Measurements from ENCODE around the gene CTCFL.
A peak's percentile ranks its signal among the peaks of the same experiment; 100 is the strongest.

The CTCFL gene

GRCh38 chr20:57524511-57525176 is at the start of gene CTCFL:
CTCFL (minus strand) TSS chr20:57525140; CDS start chr20:57524205, 935 bp downstream.
- no peak for DNase-seq

DNA sequence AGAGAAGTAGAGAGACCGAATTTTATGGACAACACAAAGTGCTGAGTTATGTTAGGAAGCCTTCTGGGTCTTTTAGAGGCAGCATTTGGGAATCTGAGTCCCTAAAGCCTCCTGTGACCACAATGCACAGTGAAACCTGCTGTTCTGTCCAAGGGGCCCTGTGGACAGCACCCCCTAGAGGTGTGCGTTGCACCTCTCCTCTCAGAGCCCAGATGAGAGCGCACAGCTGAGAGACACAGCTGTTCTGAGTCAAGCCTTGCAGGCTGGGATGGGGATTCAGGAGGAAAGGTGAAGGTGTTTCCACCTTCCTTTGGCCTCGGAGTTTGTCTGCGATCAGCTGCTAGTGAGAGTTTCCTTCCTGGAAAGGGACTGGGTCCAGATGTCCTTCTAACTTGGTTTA is 49.0 kb upstream of the CTCFL start:
- DNase-seq = peak; percentile 9

GRCh38 chr20:57573242-57573641 is 48.3 kb upstream of the CTCFL start:
- DNase-seq = no peak

- no peak for DNase-seq
Measured at GRCh38 chr20:57571782-57572416, 47.0 kb upstream of the CTCFL start.

- DNase-seq = no peak
Measured at GRCh38 chr20:57570920-57571319, 46.0 kb upstream of the CTCFL start.

DNA sequence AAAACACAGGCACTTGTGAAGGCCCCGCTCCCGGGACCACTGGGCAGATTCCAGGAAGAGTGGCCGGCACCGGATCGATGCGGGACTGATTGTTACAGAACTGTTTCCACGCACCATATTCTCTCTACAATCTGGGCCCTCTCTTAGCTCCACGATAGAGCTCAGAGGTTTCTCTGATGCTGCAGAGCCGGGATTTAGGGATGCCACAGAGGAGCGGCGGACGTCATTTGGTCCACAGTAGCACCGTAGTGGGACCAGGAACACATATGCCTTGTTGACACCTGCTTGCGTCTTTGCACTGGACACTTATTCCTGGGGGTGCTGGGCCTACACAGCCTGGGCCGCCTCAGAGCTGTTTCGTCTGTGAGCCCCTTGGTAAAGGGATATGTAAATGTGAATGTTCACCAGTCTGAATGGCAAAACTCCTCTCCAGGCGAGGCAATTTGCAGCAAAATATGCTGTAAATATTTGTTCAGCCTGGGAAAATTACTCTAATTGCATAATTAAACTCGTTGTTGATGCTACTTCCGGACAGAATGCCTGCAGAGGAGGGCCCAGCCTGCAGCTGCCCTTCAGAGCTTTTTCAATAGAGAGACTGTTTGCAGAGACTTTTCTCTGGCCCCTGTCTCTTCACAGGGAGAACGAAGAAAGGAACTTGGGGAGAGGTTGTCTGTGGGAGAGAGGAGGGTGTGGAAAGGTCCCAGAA is 45.4 kb upstream of the CTCFL start:
- DNase-seq = peak; percentile 90

DNA sequence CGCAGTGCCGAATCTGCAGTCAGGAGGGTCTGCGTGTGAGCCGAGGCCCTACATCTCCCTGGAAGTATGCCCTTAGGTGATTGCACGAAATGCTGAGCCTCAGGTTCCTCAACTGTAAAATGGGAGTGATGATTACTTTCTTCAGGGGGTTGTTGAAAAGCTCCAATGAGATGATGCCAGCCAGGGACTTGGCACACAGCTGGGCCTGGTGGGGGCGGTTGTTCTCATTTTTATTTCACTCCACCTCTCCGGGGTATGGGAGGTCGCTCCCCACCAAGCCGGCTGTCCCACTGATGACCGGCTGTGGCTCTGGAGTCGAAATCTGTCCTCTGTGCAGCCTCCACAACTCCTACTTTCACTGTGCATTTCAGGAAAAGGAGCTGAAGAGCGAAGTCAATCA is 44.0 kb upstream of the CTCFL start:
- no peak for DNase-seq

DNA sequence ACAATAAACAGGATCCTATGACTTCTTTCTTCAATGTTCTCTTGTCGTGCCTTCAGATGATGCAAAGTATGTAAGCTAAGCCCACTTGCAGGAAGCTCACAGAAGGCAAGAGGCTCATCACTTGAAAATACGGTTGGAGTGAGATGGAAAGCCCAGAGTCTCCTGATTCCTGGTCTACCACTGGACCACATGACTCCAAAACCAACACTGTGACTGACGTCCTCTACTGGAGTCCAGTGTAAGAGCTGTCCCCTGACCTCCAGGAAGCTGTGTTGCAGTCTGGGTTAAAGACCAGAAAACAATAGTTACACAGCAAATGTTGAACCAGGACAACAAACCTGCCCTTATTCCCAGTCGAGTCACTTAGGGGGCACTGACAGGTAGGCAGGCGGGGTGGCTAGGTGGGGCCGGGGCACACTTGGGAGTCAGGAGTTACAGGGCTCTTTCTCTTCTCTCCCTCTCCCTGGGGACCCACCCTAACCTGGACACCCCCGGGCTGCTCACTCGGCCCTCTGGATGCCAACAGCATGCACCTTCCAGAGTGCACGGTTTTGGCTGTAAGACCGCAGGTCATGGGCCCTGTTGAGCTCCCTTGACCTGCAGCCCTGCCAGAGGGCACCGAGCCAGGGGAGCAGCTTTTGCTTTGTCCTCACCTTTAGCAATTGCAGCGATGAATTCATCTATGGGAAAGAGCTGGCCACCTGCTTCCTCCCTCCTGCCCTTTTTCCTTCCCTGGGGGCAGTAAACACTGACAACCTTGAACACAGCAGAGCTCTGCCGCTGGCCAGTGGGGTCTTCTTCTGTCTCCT is 43.4 kb upstream of the CTCFL start:
- DNase-seq = peak; percentile 60

DNA sequence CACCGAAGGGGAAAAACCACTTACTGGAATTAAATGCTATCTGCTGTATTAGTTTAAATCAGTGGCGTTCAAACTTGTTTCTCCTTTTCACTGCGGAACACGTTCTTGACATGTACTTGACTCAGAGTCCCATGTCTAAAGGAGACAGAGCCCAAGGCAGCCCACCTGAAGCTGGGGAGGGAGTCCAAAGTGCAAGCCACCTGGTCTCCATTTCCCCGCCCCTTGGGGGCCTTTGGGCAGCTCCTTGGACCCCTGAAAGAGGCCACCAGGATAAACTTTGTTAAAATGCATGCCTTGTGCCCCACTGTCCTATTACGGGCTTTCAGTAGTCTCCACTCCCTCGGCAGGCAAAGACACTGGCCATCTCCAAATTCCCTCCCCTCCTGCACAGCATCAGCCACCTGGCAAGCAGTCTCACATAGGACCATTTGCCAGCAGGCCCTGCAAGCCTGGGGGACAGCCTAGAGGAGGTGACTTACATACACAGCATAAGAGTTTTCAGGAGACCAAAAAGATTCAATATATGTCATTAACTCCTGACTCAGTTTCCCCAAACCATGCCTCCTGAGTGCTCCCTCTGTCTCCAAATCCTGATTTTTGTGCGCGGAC is 42.6 kb upstream of the CTCFL start:
- DNase-seq = no peak

DNA sequence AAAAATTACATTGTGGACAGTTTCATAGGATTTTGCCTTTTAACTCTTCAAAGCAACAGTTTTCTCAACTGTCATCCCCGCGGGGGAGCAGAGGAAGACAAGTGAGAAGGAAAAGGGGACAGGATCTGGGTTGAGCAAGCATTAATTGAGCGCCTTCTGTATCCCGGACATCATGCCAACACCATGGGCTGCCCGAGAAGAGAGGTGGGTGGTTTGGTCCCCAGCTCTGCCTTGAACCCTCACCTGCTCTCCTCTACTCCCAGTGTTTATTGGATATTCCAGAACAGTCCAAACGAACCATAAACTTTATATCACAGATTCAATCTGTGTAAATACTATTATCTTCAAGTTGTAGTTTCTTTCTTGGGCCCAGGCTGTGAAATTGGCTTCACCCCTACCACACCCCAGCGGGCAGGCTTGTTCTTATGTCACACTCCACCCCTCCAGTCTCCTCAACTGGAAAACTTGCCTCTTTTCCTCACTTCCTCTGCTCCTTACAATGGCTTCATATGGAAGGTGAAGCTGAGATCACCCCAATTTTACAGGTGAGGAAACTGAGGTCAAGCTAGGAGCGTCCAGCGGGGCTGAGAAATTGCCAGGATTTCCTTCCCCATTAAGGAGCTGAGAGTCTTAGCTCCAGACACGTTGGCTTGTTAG is 42.0 kb upstream of the CTCFL start:
- no peak for DNase-seq

- no peak for DNase-seq
Measured at GRCh38 chr20:57566399-57566798, 41.5 kb upstream of the CTCFL start.

GRCh38 chr20:57564951-57565642 is 40.2 kb upstream of the CTCFL start:
- DNase-seq = no peak

DNA sequence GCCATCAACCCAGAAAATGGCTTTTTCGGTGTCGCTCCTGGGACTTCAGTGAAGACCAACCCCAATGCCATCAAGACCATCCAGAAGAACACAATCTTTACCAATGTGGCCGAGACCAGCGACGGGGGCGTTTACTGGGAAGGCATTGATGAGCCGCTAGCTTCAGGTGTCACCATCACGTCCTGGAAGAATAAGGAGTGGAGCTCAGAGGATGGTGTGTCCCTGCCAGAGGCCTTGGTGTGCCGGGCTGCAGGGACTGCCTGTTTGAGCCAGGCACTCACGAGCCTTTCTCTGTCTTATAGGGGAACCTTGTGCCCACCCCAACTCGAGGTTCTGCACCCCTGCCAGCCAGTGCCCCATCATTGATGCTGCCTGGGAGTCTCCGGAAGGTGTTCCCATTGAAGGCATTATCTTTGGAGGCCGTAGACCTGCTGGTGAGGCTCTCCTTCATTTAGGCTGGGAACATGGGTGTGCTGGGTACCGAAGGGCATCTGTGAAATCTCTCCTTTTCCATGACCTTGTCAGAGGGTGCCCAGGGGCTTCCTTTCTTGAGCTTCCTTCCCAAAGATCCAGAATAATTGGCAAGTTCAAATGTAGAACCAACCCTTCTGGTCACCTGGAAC is 39.4 kb upstream of the CTCFL start:
- no peak for DNase-seq

GRCh38 chr20:57563522-57563921 is 38.6 kb upstream of the CTCFL start:
- no peak for DNase-seq

GRCh38 chr20:57562541-57563465 is 37.9 kb upstream of the CTCFL start:
- no peak for DNase-seq

- DNase-seq = no peak
Measured at GRCh38 chr20:57561356-57562279, 36.7 kb upstream of the CTCFL start.

- DNase-seq = peak; percentile 75
Measured at GRCh38 chr20:57560554-57561355, 35.8 kb upstream of the CTCFL start, which contains the start of gene PCK1. PCK1 (plus strand) TSS chr20:57561110; CDS start chr20:57561412, 302 bp downstream.
